ENCODE results near the gene FCRL2. TPM values are rescaled to one million over a fixed set of nuclear protein-coding genes. Genes with fewer than 3 reads are reported as not detected.
"Not testable (repeated sequence)": the region's sequence is repeated elsewhere in the genome, so short reads cannot be mapped to it uniquely, and the experiment has no call there.

The FCRL2 gene
- total RNA-seq, 1 experiment from 2014 or later: not detected

DNA sequence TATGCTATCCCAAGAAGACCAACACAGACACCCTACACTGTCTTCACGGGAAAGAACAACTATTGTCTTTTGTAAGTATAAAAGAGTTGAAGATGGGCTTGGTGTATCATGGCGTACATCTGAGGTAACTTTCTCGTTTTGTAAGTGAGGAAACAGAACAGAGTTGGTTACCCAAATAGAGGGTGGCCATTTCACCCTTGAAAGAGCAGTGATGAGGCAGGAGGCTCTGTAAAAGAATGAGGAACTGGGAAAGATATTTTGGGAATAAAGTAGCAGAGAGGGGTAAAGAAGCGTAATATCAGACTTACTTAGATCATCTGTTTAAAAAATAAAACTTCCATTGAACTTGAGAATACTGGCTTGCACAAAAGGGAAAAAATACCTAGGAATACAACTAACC lies 18.9 kb downstream of the FCRL2 start:
- no peak for DNase-seq (ENCODE audit: extremely low read depth, low read depth)

DNA sequence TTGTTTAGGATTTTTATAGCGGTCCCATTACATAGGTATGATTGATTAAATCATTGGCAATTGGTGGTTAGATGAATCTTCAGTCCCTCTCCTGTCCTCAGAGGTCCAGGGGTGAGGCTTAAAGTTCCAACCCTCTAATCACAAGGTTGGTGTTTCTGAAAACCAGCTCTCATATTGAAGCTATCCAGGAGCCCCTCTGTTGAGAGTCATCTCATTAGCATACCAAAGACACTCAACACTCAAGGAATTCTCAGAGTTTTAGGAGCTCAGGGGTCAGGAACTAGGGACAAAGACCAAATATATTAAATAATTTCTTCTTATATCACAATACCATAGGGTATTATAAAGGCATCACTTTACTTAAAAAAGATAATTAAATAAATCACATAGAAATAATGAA lies 23.3 kb downstream of the FCRL2 start:
- DNase-seq (ENCODE audit: extremely low read depth, low read depth): no peak

DNA sequence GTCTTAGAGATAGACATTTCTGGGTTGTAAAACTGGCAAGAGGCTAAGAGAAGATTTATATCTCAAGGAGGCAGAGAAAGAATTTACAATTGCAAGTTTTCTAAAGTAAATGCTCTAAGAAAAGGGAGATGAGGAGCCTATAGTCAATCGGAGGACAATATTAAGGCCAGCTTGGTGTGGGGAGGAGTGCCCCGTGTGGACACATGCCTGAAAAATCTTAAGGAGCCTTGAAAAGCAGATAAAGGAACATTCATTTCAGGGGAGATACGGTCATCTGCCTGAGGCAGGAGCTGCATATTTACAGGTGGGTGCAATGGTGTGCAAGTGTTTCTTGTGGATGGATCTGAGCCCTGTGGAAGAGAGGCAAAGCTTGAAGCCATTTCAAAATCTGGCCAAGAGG lies 25.6 kb downstream of the FCRL2 start:
- no peak for DNase-seq (ENCODE audit: extremely low read depth, low read depth)

DNA sequence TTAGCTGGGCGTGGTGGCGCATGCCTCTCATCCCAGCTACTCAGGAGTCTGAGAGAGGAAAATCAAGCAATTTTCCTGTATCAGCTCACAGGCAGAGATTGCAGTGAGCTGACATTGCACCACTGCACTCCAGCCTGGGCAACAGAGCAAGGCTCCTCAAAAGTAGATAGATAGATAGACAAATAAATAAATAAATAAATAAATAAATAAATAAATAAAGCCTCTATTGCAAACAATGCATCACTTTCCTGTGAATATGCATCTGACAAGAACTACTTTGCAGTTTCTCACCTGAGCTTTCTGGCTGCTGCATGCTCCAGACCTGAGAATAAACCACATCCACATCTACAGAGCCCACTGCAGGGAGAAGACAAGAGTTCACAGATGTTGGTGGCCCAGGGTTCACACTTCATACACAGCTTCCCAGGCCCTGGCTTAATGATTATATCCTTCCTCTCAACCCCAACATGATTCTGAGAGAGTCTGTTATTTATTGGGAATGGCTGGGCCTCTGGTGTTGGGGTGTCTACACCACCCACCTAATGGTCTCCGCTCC lies 28.6 kb downstream of the FCRL2 start:
- no peak for DNase-seq (ENCODE audit: extremely low read depth, low read depth)

DNA sequence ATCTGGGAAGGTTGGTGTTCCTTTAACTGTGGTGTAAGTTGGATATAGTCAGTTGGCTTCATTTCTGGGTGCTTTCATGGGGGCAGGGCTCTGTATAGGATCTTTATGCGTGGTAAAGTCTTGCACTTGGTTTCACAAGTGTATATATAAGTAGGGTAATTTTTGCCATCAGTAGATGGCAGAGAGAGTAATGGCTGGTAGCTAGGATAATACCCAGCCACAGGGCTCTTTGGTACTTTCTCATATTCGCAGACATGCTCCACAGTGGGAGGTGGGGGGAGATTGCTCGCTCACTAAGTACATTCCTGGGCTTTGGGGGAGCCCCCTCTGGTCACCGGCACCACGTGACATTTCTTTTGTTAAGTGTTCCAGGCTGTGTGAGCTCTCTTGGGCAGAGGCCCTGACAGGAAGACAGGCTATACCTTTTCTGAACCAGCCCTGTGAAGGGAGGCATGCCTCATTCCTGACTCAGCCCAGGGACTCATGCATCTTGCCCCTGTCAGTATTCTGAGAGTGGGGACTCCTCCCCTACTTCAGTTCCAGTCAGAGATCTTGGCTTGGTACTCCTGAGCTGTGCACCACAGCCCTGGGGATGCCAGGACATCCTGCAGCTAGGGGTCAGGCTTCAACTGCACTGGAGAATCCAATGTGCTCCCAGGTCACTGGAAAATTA lies 37.6 kb downstream of the FCRL2 start:
- no peak for DNase-seq (ENCODE audit: extremely low read depth, low read depth)

DNA sequence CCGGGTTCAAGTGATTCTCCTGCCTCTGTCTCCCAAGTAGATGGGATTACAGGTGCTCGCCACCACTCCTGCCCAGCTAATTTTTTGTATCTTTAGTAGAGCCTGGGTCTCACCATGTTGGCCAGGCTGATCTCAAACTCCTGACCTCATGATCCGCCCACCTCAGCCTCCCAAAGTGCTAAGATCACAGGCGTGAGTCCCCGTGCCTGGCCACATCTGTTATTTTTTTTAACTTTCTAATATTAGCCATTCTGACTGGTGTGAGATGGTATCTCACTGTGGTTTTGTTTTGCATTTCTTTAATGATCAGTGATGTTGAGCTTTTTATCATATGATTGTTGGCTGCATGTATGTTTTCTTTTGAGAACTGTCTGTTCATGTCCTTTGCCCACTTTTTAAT lies 40.9 kb downstream of the FCRL2 start:
- not testable (repeated sequence) for DNase-seq (ENCODE audit: extremely low read depth, low read depth)

DNA sequence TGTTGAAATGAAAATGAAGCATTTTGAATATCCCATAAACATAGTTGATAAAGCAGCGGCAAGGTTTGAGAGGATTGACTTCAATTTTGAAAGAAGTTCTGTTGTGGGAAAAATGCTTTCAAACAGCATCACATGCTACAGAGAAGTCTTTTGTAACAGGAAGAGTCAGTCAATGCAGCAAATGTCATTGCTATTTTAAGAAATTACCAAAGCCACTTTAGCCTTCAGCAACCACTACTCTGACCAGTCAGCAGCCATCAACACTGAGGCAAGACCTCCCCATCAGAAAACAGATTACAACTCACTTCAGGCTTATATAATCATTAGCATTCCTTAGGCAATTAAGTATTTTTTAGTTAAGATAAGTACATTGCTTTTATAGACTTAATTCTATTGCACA lies 42.6 kb downstream of the FCRL2 start:
- DNase-seq (ENCODE audit: extremely low read depth, low read depth): no peak

DNA sequence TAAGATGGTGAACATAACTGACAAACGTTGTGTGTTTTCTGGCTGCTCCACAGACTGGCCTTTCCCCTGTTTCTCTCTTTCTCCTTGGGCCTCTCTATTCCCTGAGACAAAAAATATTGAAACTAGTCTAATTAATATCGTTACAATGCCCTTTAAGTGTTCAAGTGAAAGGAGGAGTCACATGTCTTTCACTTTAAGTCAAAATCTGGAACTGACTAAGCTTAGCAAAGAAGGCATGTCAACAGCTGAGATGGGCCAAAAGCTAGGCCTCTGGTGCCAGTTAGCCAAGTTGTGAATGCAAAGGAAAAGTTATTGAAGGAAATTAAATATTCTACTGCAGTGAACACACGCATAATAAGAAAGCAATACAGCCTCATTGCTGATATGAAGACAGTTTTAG lies 44.2 kb downstream of the FCRL2 start:
- DNase-seq (ENCODE audit: extremely low read depth, low read depth): no peak

DNA sequence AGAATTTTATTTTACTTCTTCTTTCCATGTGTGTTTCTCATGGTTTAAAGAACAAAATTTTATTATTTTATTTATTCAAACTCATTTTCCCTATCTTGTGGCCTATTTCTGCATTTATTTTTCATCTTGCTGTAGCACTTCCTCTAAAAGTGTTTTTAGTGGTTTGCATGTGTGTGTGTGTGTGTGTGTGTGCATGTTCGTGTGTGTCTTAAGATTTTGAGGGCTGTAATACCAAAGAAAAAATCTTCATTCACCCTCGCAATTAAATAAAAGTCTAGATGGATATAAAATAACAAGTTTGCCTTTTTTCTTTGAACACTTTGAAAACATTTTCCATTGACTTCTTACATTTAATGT lies 51.7 kb downstream of the FCRL2 start:
- DNase-seq (ENCODE audit: extremely low read depth, low read depth): no peak

DNA sequence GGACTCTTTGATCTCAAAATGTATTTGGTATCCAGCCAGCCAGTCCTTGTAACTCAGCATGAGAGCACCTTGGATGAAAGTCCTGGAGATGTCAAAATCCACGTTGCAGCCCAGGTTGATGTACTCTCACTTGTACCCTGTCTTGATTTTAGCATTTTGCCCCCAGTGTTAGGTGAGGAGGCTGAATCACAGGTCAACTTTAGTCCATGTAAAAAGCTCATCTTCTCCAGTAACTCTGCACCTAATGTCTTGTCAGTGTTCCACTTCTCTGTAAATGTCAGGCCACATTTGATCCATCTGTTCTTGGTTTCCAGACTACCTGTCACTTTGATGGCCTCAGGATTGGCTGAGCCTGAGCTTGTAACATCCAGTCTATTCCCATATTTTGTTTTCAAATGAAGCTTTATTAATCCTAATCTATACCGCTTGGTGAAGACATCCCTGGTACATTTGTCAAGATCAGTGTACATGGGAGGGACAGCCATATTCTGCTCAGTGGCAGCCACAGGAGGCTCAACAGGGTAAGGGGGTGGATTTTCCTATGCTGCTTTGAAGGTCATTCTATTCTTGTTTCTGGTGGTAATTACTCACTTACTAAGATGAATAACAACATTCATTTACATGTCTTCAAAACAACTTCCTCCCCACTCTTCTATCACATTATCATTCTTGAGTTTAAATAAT lies 52.3 kb downstream of the FCRL2 start:
- DNase-seq (ENCODE audit: extremely low read depth, low read depth): no peak

DNA sequence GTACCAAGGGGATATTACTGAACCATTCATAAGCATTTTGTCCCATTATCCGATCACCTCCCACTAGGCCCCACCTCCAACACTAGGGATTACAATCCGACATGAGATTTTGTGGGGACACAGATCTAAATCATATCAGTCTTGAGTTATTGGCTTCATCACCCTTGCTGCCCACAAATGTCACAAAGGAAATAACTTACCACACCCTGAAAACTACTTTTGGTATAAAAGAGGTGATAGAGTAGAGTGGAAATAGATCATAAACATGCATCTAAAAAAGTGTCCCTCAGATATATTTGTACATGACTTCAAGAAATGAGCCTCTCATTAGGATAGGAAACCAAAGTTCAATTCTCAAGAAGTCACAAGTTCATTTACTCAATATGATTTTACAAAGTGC lies 53.8 kb downstream of the FCRL2 start:
- DNase-seq (ENCODE audit: extremely low read depth, low read depth): no peak

DNA sequence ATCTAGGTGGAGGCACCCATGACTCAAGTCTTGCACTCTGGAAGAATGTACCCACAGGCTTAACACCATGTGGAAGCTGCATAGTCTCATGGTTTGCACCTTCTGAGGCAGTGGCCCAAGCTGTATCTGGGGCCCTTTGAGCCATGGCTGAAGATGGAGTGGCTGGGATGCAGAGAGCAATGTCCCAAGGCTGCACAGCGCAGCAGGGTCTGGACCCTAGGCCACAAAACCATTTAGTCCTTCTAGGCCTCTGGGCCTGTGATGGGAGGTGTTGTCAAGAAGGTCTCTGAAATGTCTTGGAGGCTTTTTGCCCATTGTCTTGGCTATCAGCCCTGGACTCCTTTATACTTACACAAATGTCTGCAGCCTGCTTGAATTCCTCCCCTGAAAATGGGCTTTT lies 54.9 kb downstream of the FCRL2 start:
- DNase-seq (ENCODE audit: extremely low read depth, low read depth): no peak

DNA sequence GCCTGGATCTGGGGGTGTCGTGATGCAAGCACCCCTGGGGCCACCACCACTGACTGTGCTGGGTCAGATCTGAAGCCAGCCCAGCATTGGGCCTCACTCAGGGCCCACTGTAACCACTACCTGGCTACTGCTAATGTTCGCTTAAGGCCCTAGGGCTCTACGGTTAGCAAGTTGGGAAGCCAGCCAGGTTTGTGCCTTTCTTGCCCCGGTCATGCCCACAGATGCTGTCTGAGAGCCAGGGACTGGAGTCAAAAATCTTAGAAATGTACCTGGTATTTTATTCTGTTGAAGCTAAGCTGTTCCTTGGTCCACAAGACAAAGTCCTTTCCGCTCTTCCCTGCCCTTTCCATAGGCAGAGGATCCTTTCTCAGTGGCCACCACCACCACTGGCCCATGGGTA lies 61.2 kb downstream of the FCRL2 start:
- DNase-seq (ENCODE audit: extremely low read depth, low read depth): no peak

DNA sequence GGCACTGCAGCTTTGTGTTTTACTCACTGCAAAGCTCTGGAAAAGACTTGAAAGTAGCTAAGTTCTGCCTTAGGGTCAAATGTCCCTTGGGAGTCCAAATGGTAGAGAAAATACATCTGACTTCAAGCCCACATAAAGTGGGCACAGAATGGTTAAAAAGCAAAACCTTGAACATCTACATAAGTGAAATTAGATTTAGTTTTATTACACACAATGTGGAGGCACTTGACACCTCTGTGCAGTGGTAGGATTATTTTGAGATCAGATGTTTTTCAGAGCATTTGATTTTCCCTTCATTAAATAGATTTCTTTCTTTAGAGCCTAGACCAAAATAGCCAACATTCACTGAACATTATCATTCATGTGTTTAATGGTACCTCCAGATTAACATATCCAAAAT lies 65.1 kb downstream of the FCRL2 start:
- DNase-seq (ENCODE audit: extremely low read depth, low read depth): no peak

DNA sequence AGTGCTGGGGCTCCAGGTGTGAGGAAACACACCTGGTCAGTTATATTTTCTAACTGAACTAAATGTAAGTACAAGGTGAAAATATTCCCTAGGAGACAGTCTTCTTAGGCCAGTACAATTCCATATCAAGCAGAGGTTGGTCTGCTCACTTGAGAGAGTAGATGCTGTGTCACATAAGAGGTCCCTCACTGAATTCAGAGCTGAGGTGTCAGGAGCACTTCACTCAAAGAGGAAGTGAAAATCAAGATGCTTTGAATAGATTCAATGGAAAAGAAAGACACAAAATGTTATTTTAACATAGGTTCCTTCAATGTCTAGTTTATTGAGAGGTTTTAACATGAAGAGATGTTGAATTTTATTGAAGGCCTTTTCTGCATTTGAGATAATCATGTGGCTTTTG lies 72.1 kb downstream of the FCRL2 start:
- no peak for DNase-seq (ENCODE audit: extremely low read depth, low read depth)

DNA sequence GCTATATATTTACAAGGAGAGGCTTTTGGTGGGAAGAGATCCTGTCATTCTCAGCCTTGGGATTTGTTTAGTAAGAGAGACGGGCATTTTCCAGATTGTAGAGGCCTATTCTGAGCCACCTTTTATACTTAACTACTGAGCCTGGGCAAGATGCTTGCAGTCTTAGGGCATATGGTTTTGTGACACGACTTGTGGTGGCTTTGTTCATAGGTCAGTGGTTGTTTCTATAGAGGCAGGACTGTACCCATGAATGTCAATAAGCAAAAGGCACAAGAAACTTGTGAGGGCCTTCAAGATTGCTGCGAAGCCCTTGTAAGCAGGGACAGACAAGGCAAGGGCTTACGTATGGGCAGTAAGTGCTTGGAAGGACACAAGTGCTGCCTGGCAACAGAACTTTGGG lies 73.0 kb downstream of the FCRL2 start:
- DNase-seq (ENCODE audit: extremely low read depth, low read depth): no peak

DNA sequence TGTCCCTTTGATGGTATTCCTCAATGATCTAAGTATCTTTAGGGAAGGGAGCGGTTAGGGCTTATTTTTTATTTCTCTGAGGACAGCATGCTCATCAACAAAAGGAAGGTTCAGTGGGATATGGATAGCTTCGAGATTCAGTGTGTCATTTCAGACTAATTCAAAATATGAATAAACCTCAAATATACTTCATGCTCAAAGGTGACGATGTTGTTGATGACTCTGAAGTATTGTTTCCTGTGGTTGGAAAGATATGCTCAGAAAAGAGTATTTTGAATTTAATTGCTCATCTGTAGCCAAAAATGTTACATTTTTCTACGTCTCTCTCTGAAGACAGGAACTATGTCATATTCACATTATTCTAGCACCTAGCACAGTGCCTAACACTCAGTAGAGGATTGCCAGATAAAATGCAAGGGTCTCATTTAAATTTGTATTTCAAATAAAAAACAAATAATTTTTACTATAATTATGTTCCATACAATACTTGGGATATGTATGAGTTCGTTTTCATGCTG lies 74.6 kb downstream of the FCRL2 start:
- DNase-seq (ENCODE audit: extremely low read depth, low read depth): no peak

DNA sequence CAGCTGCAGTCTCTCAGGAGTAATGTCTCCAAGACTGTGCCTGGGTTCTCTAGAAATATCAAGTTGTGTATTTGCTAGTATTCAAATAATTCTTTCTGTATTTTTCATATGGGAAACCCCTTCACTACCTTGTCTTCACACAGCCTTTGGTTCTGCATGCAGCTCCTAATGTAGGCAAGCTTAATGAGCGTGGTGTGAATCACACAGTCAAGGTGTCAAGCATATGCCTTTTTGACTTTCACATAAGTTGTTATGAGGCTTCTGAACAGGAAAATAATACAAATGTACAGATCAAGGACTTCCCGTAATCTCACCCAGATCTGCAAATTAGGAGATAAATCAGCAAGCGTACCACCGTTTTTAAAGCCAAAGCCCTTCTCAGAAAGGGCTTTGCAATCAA lies 76.2 kb downstream of the FCRL2 start, which contains the start of gene FCRL3:
Gene FCRL3 (minus strand): TSS at position 38 of the 400 bp plus-strand sequence. CDS start 280 bp downstream, outside the sequence.
- DNase-seq (ENCODE audit: extremely low read depth, low read depth): no peak

DNA sequence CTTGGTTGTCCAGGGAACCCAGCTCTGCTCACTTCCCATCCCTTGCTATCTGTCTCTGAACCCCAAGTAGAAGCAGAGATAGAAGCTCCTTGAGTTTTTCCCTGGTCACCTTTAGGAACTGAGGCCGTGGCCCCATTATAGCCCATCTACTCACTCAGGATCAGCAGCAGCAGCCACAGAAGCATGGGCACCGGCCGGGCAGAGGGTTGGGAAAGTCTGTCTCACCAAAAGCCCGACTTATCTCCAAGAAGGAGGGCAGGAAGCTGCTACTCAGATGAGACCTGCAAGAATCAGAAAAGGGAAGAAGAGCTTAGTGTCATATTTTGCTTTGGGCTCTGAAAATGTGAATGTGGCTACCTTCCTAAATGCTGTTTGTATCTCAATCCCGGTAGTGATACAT lies 76.6 kb downstream of the FCRL2 start:
- DNase-seq (ENCODE audit: extremely low read depth, low read depth): no peak

DNA sequence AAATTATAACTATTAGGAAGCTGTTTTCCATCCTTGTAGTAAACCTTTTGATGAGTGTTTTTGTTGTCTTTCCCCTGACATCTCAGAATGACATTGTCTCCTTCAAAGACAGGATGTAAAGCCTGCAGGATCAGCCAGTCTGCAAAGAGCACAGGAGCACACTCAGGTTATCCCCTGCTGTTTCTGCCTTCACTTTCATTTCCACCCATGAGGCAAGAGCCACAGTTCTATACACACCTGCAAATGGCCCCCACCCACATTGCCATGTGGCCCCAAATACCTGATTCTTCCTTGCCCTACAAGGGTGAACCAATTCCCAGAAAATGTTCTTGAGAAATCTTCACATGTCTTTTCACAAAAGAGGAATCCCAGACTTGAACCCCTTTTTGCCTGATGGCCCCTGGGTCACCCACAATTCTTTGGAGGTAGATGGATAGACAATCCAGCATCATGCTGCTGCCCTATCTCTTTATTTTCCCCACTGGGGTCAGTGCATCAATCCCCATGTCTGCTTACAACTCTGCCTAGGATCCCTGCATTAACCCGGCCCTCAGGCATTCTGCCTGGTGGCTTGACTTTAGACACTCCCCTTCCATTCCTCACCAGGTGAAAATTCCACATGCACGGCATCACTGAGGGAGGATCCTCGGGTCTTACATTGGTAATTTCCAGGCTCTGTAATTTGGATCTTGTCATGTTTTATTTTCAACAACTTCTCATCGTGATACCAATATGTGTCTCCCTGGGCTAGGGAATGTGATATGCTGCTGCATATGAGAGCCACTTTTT lies 79.0 kb downstream of the FCRL2 start:
- DNase-seq (ENCODE audit: extremely low read depth, low read depth): no peak

DNA sequence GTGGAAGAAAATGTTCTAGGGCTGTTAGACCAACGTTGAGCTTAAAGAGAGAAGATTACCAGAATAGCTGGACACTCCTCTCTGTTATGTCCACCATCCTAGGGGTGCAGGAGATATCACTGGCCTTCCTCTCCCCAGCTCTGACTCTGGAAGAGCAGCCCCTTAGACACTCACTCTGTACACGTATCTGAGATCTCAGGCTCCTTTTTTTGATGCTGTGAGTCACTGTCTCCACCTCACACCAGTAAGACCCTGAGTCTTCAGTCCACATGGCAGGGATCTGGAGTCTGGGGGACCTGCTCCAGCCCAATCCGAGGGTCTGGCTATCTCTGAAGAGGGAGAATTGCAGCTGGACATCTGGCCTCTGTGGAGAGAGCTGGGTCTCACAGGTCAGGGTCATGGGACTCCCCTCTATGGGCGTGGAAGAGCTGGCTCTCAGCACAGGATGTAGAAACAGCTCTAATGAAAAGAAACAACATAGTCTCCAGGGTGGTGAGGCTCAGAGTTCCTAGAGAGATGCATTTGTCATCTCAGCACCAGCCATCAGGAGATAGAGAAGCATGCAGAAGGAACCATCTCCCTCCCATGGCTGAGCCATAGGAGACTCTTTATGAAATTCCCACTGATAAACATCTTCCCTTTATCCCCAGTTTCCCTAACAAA lies 79.8 kb downstream of the FCRL2 start:
- DNase-seq (ENCODE audit: extremely low read depth, low read depth): no peak
